CD4-positive, alpha-beta T cell treated with Interferon gamma for 1 hour (primary cell): ENCODE measurements around the gene SLC38A10.
A peak's percentile ranks its signal among the peaks of the same experiment; 100 is the strongest.

ENCODE experiments used
- DNase-seq: peaks from one replicate; pipeline ENCODE4 v3.0.0-alpha.2; 2020

SLC38A10 gene

DNA sequence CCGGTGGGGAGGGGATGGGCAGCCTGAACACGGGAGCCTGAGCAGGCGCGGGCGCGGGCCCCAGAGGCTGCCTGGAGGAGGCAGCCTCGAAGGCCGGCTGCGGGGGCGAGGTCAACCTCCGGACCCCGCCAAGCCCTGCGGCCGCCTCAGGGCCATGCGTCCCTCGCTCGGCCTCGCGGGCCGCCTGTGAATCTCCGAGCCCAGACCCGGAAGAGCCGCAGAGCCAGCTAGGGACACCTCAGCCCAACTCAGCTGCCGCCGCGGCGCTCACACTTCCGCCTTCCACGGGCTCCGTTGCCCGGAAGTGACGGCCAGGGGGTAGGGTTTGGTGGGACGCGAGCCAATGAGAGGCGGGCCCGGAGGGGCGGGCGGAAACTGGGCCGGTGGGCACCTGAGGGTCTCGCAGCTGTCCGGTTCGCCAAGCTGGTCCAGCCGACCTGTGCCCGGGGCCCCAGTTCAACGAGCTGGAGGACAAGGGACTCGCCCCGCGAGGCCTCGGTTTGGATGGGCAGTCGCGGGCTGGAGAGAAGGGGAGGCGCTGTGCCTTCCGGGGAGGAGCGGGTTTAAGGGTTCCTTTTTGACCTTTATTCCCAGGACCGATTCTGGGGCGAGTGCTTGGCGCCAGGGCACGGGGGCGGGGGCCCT, at the start of gene SLC38A10:
Gene SLC38A10, minus strand, starts transcription at position 277 of the 645 bp plus-strand sequence. CDS start 386 bp downstream, outside the sequence.
- DNase-seq = peak; percentile 87

DNA sequence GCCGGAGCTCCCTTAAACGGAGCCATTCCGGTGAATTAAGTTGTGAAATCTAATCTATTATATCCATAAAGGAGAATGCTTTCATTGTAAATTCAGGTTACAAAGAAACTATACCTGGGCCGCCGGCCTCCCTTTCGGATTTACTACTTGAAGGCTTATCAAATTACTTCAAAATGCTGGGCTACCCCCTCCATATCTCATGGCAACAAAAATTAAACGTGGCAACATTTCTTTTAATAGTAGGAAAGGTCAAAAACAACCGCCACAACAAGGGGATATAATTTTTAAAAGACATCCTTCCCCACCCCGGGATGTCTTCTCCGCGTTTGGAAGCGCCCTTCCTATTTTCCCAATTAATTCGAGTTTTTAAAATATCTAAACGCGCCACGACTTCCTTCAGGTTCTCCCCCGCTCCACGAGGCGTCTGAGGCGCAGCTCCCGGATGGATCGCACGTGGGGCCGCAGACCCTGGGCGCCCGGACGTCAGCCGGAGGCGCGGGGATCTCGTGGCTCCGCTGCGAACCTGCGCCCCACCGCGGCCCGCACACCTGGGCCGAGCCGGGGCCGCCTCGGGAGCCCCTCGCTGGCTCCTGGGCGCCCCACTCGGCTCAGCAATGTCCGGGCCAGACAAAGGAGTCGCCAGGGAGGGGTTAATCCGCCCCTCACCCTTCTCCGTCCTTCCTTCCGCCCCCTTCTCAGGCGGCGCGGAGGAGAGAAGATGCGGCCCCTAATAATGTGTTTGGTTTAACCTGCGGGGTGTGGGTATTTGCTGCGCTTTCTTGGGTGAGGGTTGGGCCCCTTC, 47.4 kb upstream of the SLC38A10 start:
- no peak for DNase-seq

DNA sequence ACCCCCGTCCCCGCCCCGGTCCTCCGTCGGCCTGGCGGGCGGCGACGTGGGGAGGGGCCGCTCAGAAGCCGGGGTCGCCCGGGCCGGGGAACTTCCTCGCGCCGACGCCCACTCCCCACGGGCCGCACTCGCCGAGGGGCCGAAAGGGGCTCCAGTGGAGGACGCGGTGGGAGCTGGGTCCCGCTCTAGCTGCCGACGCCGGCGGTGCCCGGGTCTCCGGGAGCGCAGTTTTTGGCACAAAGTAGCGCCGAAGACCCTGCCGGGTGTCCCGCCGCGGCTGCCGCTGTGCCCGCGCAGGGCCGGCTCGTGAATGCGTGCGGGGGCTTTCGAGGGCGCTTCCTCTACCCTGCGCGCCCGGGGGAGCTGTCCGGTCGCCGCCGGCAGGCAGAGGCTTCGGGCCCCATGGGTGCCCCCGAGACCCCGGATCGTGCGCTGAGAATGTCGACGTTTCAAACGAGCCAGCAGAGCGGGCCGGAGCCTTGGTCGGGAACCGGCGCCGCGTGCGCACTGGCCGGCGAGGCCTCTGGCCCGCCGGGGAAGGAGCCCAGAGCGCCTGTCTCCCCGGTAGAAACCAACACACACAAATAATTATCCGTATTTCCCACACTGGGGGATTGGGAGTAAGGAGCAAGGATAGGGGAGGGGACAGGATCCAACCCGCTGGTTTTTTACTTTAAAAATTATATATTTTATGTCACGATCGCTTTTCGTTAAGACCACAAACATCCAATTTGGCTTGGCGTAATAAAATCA, 46.6 kb upstream of the SLC38A10 start:
- DNase-seq = no peak

DNA sequence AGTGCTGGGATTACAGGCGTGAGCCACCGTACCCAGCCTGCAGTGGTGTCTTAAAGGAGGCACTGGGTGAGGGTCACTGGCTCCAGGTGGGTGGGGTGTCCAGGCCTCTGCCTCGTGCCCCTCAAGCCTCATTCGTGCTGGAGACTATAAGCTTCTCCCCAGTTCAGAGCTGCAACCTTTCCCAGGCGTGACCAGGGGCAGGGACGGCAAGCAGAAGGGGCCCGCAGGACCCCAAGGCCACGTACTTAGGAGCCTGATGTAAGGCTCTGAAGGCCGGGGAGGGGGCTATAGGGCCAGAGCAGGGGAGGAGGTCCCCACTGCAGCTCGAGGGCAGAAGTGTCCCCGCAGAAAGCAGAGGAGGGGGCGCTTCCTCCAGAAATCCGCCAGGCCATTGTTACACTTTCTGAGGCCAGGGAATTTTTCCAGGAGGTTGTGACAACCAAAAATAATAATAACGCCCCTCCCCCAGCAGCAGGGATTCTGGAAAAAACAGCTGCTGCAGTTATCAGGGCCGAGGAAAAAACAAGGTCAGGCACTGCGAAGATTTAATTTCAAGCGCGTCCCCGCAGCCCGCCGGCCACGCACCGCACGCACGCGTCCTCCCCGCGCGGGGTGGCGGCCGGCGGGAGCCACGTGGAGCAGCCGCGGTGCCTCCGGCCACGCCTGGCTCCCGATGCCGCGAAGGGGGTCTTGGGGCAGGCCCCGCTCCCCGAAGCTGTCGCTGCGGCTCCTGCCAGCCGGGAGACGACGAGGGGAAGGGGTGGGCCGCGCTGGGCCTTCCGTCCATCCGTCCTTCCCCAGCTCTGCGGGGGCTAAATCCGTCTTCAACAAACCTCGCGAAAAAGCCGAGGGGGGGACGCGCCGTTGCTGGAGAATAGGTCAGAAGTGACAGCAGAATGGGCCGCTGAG, 45.8 kb upstream of the SLC38A10 start:
- DNase-seq = no peak

DNA sequence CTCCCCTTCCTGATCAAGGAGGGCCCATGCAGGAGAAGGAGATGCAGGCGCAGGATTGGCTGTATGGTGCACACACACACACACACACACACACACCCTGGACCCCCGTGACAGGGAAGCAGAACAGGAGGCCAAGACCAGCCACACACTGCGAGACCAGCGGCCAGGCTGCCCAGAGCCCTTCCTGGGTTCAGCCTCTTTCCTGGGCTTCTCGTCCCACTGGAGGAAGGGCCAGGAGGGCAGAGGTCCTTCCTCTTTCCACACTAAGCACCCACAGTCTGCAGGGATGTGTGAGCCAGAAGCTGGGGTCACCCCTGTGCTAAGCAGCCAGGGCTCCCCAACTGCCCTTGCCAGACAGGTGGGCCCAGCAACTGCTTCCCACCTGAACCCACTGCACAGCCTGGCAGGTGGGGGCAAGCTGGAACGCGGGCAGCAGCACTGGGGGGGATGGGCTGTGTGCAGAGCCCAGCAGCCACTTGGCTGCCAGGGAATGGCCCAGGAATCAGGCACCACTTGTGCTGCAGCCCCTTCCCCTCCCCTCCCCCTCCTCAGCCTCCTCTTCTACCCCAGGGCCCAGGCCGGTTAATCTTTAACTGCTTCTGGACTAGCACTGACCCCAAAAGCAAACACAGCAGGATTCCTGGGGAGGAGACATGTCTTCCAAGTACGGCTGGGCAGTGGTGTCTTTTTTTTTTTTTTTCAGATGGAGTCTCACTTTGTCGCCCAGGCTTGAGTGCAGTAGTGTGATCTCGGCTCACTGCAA, 44.6 kb upstream of the SLC38A10 start:
- no peak for DNase-seq

DNA sequence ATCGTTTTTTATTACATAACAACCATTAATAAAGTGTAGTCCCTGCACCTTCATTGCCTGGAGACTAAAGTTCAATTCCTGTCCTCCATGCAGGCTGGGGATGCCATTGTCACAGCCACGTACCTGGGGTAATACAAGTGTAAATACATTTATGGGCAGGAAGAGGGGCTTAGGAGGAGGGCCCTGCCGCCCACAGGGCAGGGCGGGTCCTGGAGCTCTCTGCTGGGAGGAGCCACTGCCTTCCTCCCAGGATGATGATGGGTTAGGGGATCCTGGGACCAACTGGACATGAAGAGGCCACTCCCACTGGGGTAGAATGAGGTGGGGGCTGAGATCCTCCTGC, 44.1 kb upstream of the SLC38A10 start:
- no peak for DNase-seq

DNA sequence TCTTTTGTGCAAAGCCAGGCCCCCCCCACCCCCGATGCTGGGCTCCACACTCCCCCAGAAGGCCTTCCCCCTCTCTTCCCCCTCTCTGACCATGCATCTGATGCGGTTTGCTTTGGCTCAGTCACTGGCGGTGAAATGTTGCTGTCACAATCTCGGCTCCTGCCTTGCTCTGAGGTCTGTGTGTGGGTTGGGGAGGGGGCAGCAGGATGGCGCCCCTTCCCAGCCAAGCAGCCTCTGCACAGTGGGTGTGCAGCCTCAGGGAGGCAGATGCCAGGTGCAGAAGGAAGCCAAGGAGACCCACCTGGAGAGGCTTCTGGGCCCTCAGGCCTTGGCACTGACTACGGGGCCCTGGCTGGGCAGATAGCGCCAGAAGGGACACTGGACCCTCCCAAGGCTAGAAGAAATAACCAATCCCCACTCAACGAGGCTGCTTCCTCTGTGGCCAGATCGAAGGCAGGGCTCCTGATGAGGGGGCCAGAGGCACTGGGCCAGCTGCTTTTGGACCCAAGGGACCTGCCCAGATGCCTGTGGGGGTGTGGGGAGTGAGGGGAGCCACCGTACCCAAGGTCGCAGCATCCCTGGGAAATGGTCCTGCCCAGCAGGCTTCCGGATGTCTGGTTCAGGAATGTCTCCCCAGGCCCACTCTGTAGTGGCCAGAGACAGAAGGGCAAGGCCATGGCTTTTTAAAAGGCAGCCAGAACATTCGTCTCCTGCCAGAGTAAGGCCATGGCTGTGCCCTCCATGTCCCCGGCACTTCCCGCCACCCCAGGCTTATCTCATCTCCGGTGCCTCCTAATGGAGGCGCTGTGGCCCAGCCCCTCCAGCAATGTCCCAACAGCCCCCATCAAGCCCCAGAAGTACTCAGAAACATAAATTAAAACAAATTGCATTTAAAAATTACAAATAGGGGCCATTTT, 43.4 kb upstream of the SLC38A10 start:
- DNase-seq = no peak

DNA sequence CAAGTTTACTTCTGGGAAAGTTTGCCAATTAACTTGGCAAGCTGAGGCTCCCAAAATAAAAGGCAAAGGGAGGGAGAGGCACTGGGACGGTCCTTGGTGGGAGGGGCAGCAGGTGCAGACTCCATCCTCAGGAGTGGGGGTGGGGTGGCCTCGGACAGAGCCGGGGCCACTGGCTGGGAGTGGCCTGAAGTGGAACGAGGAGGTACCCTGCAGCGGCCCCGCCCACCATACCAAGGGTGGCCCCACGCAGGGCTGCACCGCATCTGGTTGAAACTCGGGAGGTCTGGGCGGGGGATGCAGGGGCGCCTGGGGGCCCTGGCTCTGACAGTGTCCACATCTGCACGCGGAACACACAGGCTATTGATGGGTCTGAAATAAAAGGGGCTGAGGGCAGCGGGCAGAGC, 42.4 kb upstream of the SLC38A10 start:
- no peak for DNase-seq

DNA sequence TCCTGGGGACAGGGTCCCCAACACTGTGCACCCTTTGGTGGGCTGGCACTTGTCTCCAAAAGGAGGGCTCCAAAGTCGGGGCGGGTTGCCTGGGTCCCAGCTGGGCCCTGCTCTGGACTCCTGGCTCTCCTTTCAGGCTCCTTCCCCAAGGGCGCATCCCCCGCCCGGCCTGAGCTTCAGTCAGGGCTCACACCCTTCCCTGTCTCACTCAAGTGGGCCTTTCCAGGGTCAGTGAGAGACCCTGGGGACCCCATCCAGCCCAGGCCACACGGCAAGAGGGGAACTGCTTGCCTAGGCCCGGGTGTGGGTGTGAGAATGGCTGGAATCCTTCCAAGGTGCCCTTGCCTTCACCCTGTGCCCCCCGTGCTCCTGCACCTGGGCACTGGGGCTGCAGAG, 41.8 kb upstream of the SLC38A10 start:
- DNase-seq = no peak

DNA sequence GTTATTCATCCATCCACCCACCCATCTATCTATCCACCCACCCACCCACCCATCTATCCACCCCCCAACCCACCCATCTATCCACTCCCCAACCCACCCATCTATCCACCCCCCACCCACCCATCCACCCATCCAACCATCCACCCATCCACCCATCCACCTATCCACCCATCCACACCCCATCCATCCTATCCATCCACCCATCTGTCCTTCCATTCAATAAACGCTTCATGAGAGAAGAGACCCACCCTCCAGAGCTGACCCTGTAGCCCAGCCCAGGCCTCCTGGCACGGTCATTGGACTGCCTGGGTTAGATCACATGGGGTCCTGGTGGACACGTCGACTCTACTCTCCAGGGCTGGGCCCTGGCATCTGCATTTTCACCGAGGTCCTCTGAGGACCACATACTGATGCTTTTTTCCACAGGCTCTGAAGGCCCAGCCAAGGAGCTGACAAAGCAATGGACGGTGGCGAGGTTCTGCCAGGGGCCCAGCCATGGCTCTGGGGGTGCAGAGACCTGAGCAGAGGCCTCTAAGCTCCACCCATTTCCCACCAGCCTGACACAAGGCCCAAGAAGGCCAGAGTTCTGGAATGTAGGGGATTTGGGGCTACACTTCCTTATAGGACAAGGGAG, 41.3 kb upstream of the SLC38A10 start:
- no peak for DNase-seq

DNA sequence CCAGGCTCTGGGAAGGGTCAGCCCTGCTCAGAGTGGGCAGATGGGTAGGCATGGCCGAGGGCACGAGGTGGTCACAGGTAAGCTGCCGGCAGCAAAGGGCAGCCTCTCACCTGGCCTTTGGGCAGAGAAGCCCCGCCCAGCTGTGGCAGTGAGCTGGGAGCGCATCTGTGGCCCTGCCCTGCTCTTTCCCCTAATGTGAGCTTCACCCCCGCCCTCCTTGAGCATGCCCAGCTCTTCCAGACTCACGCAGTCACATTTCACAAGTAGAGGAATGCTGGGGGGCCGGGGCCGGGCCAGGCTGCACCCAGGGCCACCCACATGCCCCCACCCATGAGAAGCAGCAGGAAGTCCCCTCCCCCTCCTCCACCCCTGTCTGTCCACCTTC, 40.7 kb upstream of the SLC38A10 start:
- no peak for DNase-seq

DNA sequence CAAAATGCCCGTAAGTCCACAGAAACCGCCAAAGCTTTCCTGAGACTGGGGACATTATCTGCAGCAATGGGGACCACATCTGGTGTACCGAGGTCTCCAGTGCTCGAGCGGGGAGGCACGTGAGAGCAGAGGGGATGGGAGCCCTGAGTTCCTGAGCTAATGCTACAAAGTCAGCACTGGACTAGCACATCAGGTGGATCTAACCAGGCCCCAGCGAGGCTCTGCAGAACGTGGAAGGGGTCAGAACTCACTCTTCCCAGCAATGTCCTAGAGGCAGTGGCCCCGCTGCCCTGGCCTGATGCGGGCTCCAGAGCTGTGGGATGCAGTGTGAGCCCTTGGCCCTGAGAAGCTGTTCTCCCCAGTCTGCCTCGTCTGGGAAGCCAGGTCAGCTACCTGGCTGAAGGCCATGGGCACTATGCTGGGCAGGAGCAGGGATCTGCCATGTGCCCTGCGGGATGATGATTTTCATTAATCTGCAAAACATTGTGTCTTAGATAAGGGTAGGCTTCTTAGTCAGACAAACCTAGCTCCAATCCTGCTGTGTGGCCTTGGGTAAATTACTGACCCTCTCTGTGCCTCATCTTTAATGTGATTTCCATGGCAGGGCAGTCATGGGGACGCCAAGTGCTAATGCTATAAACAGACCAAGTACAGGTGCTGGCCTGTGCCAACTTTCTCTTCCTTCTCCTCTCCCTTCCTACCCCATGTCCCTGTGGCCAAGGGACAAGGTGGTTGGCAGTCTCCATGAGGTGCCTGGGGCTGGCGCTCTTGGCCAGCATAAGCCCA, 40.1 kb upstream of the SLC38A10 start:
- no peak for DNase-seq

DNA sequence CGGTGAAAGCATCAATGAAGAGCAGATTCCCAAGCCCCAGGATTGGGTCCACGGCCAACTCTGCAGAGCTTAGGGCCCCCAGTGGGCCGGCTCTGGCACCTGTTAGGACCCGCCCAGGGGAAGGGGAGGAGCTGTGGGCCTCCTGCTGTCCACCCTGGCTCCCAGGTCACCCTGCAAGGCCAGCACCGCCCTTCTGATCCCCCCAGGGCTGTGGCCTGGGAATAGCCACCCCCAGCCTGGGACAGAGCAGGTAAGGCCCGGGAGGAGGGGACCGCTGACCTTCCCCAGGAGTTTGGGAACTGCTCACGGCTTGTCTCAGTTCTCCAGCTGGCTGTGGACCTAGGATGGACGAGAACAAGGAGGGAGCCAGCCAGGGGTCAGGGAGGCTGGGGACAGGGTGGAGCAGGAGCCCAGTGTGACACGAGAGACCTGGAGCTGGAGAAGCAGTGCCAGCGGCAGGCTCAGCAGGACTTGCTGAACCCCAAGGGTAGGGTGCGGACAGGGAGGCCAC, 39.3 kb upstream of the SLC38A10 start:
- DNase-seq = no peak

DNA sequence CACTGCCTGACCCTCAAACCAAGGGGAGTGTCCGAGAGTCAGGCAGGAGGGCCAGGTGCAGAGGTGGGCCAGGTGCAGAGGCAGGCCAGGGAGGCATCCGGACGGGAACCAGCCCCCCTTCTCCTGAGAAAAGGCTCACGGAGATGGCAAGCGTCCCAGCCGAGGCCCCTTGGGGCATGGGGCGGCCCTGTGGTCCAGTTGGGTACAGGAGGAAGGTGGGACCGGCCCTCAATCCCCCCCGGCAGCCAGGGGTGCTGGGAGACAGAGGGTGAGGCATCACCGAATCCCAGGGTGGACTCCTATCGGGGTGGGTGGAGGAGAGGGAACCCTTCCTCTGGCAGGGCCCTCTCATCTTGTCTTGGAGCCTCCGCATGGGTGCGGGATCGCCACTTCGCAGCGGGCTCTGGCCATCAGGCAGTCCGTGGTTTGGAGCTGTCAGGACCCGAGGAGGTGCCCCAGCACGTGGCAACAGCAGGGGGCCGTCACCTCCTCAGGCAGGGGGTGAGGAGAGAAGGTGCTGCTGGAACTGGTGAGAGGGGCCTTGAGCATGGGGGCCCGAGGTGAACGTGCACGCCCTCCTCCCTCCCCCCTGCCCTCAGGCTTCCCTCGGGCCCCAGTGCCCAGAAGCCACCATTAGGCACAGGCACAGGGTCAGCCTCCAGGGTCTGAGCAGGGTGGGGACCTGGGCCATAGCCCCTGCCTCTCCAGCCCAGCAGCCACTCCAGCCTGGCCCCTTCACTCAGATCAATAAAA, 38.7 kb upstream of the SLC38A10 start:
- no peak for DNase-seq

DNA sequence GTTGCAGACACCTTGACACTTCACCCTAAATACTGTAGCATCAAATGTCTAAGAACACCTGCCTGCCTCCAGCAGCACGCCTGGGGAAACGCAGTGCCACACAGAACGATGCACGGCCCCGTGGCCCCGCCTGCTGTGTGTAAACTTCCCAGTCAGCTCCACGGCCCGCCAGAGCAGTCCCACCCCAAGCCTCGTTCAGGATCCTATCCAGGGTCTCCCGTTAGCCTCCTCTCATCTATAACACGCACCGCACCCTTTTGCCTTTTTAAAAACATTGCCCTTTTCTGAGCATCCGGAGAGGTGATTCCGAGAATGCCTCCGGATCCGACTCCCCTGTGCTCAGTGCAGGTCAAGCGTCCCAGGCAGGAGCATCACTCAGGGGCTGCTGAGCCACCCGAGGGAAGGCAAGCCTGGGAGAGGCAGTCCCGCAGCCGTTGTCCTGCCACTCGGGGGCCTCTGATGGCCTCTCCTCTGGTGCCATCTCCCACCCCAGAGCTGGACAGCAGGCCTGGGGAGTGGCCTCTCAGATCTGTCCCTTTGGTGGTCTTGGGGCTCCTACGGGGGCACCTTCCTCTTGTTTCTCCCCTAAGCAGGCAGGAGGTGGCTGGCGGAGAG, 37.9 kb upstream of the SLC38A10 start:
- no peak for DNase-seq

DNA sequence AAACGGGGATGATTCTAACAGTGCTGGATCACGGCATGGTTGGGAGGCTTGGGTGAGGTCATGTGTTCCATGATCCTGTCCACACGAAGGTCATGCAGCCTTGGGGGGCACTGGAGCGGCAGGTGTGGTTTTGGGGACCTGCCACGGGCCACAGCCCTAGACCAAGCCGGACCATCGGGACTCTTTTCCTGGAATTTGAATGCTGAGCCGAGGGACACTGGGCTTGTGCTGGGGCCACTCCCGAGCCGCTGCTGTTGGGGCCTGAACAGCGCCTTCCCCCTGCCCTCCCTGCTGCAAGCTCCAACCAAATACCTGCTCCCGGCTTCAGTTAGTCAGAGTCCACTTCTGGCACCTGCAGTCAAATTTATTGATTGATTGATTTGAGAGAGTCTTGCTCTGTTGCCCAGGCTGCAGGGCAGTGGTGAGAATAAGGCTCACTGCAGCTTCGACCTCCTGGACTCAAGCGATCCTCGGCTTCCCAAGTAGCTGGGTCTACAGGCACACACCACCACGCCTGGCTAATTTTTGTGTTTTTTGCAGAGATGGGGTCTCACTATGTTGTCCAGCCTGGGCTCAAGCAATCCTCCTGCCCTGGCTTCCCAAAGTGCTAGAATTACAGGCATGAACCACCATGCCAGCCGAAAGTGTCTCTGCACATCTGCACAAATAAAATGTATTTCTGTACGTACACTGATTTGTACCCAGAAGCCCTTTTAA, 37.2 kb upstream of the SLC38A10 start:
- DNase-seq = no peak

DNA sequence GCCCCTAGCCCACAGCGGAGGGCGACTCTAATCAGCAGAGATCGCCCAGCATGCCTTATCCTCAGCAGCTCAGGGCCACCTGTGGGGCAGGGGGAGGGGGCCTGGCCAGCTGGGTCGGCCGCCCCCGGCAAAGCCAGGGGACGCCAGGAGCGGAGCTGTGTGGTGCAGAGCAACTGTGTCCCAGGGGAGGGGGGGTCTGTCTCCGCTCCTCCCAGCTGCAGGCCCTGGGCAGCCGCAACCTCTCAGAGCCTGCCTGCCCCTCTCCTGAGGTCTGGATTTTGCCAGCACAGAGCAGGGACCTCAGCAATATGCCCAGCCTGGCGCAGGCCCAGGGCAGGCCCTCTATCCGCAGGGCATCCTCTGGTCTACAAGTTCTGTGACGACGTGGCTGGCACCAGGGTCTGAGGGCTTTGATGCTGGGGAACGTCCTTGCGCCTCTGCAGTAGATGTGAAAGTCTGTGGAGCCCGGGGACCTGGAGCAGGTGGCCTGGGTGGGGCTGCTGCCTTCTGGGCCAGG, 36.5 kb upstream of the SLC38A10 start:
- no peak for DNase-seq
